ENCODE measurements around the gene TAF3.

The TAF3 gene

GRCh38 chr10:7942316-7942715 is 124.0 kb downstream of the TAF3 start:
- no peak for DNase-seq

GRCh38 chr10:7942859-7943258 is 124.6 kb downstream of the TAF3 start:
- no peak for DNase-seq

DNA sequence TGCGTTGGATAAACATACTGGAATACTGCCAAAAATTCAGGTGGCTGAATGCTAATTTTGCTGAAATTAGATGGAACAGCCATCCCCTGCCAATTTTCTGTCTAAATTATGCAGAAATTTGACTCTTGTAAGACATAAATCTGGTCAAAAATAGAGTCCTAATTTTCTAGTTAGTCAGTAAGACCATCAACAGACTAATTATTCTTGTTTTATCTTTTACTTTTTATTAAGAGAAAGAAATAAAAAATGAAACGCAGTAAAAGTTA is 125.8 kb downstream of the TAF3 start:
- DNase-seq, result peak in 1 of 14 donors; percentile 14

DNA sequence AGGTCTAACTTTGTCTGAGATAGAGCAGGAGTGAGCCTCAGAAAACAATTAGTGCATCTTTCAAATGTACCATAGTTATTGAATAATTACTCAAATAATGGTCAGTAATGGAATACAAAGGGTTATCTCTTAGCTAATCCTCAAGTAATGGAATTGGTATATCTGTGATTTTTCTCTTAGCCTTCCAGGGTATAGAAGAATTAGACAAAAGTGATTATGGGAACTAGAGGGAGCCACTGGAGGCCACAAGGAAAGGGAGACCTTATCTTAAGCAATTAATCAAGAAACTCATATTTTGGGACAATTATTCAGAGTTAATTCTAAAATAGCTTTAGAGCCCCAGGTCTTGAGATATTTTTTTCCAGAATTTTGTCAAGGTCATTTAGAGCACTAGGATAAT is 126.2 kb downstream of the TAF3 start:
- no peak for DNase-seq

DNA sequence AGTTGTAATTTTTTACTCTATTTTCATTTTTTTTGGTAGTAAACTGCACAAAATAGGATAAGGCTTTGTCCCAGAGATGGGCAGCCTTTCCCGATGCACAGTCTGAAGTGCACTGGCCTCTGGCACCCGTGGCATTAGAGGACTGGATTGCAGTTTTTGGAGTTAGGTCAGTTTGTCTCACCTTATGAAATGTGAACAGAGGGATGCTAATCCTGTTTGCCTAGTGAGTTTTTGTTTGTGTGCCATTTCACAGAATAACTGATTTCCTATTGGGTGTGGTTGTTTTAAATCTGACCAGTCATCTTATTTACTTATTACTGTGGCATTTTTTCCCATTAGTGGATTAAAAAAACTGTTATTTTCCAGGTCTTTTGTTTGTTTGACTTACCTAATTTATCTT is 126.7 kb downstream of the TAF3 start:
- DNase-seq, result no peak

DNA sequence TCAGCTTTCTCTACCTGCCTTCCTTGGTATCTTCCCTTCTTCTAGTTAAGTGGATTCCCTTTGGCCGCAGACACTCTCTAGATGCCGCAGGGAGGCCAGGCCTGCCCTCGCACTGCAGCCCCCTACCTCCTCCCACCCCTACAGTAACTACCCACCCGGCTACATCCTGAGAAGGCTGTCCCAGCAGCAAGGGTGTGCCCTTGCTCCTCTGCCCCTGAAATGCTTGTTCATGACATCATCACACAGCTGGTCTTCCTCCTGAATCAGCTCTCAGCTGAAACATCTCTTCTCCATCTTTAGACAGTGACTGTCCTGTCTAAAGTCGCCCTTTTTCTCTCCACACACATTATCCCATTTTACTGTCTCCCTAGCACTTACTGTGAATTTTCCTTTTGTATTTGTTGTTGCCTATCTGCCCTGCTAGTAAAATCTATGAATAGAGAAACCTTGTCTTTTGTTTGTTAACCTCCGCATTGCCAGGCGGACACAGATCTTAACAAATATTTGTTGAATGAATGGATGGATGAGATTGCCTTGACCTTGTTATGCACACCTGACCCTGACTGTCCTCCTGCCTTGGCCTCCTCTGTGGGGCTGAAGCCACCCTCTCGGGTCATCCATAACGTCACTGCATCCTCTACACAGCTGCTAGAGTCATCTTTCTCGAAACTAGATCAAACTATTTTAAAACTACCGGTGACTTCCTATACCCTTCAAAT is 127.3 kb downstream of the TAF3 start:
- DNase-seq, result peak in 3 of 14 donors; percentile 8 to 13 (median 9)

DNA sequence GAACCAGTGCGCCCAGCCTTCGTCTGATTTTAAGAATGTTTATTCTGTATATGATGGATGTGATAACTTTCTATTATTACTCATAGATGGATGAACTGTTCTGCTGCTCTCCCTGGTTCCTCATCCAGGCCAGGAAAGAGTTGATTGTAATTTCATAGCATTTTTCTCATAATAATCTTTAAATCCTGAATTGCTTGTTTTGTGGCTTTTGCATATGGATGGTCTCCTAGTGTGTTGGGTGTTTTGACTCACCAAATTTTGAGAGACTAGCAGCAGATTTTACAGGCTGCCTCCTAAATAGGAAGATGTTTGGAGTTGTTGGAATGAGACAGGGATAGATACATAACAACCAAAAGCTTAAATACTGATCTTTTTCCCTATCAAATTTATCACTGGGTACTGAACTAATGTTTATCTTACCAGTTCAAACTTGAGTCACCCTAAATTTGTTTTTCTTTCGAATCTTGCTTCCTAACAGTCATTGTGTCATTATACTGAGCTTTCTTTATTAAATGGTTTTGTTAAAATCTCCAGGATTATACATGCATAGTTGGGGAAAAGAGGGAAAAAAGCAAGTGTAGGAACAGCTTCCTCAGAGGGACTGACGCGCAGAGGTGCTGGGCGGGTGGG is 130.2 kb downstream of the TAF3 start:
- DNase-seq, result no peak

DNA sequence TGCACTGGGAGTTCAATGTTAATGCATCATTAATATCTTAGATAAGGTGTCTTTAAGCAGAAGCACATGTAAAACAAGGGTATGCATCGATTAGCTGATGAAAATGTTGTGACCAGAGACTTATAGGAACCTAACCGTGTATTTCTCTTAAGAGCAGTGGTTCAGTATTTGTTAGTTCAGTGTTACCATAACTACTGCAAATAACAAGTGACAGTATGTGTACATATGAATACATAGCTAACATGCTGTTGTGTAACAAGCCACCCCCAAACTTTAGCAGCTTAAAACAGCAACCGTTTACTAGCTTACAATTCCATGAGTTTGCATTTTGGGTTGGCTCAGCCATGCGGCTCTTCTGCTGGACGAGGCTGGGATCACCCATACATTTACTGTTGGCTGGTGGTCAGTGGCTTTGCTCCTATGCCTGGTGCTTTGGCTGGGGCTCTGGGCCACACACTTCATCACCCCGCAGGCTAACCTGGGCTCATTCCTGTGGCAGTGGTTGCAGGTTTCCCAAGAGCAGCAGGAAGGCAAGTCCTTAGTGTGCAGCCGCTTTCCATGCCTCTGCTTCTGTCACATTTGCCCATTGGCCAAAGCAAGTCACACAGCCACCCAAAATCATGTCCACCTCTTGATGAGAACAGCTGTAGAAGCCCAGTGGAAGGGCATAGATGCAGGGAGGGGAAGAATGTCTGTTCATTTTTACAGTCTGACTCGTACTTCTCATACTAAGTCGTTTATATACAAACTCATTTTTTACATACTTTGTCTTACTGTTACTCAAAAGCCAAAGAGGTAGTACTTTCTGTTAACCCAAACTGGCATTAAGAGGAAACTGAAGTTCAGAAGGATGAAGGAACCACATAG is 132.9 kb downstream of the TAF3 start:
- no peak for DNase-seq

DNA sequence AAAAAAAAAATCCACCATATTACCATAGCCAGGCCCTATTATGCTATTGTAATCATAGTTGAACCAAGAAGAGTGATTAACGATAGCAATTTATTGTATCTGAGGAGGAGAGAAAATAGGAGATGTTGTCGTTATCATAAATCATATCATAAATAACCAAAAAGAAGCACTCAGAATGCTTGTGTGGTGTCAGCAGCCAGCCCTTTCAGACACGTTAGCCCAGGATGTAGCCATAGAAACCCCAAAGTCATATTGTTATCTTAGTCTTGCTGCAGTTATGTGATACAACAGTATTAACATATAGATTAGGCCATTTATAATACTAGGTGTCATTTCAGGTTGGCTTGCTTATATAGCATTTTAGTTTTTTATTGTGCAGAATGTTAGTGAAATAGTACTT is 134.0 kb downstream of the TAF3 start:
- DNase-seq, result no peak

- DNase-seq, result no peak
These were observed 135.1 kb downstream of the TAF3 start for GRCh38 chr10:7953447-7953846.

GRCh38 chr10:7955446-7955845 is 137.1 kb downstream of the TAF3 start:
- DNase-seq, result no peak

DNA sequence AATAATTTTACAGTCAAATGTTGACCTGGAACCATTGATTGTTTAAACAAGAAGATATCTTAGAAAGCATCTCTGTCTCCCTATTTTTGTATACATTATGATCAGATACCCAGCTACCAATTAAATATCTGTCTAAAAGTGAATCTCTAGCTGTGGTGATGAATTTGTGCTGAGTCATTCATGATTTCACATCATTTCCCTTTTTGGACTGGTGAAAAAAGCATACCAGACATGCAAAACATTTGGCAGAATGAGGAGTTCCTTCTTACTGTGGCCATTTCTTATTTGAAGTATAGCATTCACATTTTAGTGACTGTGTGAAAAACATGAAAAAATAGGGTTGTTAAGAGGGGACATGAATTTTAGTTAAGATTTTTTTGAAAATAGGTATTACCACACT is 138.2 kb downstream of the TAF3 start:
- DNase-seq, result no peak

DNA sequence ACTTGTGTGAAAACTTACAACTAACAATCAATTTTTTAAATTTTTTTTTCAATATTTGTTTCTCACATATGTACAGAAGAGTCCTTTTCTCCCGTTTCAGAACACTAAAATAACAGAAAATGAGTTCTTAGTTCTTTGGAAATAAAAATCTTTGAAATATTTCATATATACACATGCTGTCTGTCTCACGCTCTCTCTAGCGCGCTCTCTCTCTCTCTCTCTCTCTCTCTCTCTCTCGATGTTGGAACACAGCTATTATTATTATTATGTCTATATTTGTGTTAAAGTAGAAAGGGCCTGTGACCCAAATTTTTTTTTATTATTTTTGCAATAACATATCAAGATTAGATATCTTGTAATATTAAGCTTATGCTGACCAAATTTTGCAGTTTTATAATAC is 139.3 kb downstream of the TAF3 start:
- no peak for DNase-seq

DNA sequence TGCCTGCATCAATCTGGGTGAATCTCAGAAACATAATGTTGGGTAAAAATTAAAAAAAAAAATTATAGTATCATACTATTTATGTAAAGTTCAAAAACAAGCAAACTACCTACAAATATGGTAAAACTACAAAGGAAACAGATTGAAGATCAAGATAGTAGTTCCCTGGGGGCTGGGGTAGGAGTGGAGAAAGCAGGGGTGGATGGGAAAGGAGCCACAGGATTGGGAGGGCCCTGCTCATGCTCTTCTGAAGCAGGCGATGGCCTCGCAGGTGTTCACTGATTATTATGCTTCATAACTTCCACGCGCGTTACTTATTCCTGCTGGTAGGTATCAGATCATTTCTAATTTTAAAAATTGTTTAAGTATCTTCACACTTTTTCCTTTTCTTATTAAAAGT is 140.1 kb downstream of the TAF3 start:
- no peak for DNase-seq

DNA sequence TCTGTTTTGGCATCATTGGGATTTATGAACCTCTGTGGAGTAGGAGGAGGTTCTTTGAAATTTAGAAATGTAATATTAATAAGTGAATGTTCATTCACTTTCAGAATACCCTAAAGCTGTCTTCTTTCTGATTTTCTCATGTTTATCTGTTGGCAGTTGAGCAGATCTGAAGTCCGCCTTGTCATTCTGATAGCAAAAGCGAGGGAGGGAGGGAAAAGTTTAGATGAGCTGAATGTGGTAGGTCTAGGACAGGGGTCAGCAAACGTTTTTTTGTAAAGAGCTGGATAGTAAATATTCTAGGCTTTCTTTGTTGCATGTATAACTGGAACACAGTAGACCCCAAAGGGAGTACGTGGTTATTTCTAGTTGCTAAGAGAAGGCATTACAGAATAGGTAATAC is 141.8 kb downstream of the TAF3 start:
- no peak for DNase-seq

DNA sequence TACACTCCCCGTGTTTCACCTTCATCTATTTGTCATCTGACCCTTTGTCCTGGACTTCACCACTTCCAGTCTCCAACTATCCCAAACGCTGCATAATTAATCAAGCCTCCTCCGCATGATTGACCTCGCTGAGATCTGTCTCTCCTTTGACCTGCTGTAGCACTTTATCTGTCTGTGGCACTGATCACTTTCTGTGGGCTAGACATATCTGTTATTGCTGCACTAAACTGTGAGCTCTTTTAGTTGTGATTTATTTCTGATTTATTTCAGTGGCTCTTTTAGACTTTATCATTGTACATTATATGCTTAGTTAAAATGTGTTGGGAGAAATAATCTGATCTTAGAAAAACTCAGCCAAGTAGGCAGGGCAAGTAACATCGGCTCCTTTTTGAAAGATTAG is 144.3 kb downstream of the TAF3 start:
- no peak for DNase-seq

GRCh38 chr10:7965457-7965856 is 147.2 kb downstream of the TAF3 start:
- DNase-seq, result no peak

- DNase-seq, result no peak
These were observed 148.7 kb downstream of the TAF3 start for GRCh38 chr10:7967035-7967434.

DNA sequence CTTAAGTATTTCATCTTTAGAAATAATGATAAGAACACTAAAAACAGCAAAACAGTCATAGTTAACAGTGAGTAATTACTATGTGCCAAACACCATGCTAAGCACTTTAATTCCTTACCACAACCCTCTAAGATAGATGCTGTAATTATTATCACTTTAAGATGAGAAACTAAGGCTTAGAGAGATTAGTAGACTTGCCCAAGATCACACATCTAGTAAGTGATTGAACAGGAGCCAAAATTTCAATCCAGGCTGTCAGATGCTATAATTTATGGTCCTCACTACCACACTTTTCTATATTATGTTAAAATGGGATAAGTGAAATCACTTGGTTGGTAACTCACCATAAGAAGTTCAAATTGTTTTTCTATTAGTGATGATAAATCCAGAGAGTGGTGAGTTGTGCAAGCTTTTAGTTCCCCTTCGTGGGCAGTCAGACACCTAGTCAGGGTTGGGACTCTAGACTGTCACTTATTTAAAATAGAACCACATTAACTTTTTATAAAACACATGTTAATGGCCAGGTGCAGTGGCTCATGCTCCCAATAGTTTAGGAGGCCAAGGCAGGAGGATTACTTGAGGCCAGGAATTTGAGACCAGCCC is 150.3 kb downstream of the TAF3 start:
- DNase-seq, result no peak

DNA sequence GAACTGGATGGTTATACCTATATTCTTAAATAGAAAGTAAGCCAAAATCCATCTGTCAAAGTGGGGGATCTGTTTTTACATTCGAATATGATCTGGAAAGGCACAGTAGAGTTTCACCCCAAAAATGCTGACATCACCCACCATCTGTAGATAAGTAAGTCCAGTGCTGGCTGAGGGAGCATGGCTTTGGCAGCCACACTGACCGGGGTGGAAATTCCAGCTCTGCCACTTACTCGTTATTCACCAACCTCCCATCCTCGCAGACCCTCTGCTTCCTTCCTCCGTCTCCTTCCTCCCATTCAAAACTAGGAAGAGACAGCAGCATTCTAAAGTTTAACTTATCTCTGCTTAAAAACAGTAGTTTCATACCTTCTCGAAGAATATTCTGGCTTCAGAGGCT is 151.3 kb downstream of the TAF3 start:
- DNase-seq, result no peak

- no peak for DNase-seq
These were observed 153.6 kb downstream of the TAF3 start for GRCh38 chr10:7971949-7972348.

DNA sequence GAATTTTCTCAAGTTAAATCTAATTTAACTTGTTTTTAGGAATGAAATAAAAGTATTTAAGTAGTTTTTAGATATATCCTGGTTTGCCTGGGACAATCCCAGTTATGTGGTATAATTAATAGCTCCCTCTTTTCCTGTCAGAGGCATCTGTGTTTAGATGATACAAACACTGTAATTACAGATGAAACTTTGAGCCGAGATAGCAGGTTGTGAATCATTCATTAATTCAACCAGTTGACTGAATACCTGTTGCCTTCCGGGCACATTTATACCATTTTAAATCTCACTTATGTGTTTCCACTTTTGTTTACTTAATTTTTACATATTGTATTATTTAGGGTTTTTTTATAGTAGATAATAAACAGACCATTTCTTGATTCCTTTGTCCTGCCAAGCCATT is 154.1 kb downstream of the TAF3 start:
- no peak for DNase-seq

DNA sequence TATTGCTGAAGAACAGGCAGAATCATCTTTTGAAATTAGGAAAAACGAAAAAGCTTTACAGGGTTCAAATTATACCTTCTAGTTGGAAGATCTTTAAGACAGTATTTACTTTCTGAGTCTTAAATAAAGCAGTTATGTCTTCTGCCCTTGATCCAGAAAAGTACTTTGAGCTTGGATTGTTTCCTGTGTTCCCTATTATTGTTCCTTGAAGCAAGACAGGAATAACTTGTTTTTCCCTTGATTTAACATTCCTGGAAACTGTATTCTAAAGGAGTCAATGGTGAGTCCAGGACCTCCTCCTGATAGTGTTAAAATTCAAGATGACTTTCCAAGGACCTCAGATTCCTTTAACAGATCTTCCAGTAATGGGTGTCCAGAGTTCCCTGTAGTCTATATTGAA is 161.9 kb downstream of the TAF3 start:
- DNase-seq, result no peak

DNA sequence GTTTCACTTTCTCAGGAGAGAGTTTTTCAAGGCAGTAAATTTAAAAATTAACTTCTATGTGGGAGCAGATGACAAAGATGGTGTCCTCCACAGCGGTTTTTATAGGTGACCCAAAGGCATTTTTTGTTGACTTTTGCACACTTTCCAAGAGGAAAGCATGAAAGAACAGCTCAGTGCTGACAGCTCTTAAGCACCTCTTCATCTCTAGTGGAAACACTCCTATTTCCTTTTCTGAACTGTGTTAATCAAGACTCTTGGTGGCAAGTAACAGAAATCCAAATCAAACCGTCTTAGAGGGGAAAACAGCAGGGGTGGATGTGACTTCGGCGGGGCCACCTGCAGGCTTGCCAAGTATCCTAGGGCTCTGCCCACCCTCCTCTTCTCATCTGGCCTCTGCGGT is 164.4 kb downstream of the TAF3 start:
- no peak for DNase-seq
